GM23248 (cell line): Measurements from ENCODE around the gene RASAL2. TPM values are rescaled to one million over a fixed set of nuclear protein-coding genes. Genes with fewer than 3 reads are reported as not detected.

Experiments used
- DNase-seq: peaks from one replicate; pipeline ENCODE4 v3.0.0-alpha.2; 2015
- H2AFZ ChIP-seq: fragments of 200-600 bp; sonication (generic); 2 replicates; pipeline ENCODE4 v1.6.1; 2016; ENCODE audit warnings: antibody characterized with exemption
- H3F3A ChIP-seq: fragments of 200-600 bp; sonication (generic); 2 replicates; pipeline ENCODE4 v1.6.1; 2016; ENCODE audit warnings: mild to moderate bottlenecking, antibody characterized with exemption, mixed run types; ENCODE audit not compliant: insufficient read depth
- H3K27ac ChIP-seq: fragments of 200-600 bp; sonication (generic); 2 replicates; pipeline ENCODE4 v1.5.1; 2016; ENCODE audit warnings: mild to moderate bottlenecking
- H3K27me3 ChIP-seq: fragments of 200-600 bp; sonication (generic); replicated peaks from 2 replicates; pipeline ENCODE4 v1.6.1; 2016; ENCODE audit warnings: mild to moderate bottlenecking; ENCODE audit not compliant: insufficient read depth
- H3K36me3 ChIP-seq: fragments of 200-600 bp; sonication (generic); 2 replicates; pipeline ENCODE4 v1.6.1; 2016; ENCODE audit warnings: low read depth, mild to moderate bottlenecking
- H3K4me1 ChIP-seq: fragments of 200-600 bp; sonication (generic); 2 replicates; pipeline ENCODE4 v1.6.1; 2016; ENCODE audit warnings: mild to moderate bottlenecking; ENCODE audit not compliant: insufficient read depth
- H3K4me2 ChIP-seq: fragments of 200-600 bp; sonication (generic); one replicate; pipeline ENCODE4 v1.6.1; 2016; ENCODE audit warnings: mild to moderate bottlenecking; ENCODE audit not compliant: unreplicated experiment
- H3K4me3 ChIP-seq: fragments of 200-600 bp; sonication (generic); 2 replicates; pipeline ENCODE4 v1.5.1; 2016; ENCODE audit warnings: mild to moderate bottlenecking
- H3K79me2 ChIP-seq: fragments of 200-600 bp; sonication (generic); 2 replicates; pipeline ENCODE4 v1.6.1; 2016; ENCODE audit warnings: mild to moderate bottlenecking; ENCODE audit not compliant: insufficient read depth
- H3K9ac ChIP-seq: fragments of 200-600 bp; sonication (generic); 2 replicates; pipeline ENCODE4 v1.6.1; 2016; ENCODE audit warnings: mild to moderate bottlenecking
- H3K9me2 ChIP-seq: fragments of 200-600 bp; sonication (generic); 2 replicates; pipeline ENCODE4 v1.6.1; 2016; ENCODE audit warnings: mixed run types, mild to moderate bottlenecking, moderate library complexity; ENCODE audit not compliant: insufficient read depth
- H3K9me3 ChIP-seq: fragments of 200-600 bp; sonication (generic); one replicate; pipeline ENCODE4 v1.6.1; 2017; ENCODE audit warnings: low read depth
- H4K20me1 ChIP-seq: fragments of 200-600 bp; sonication (generic); 2 replicates; pipeline ENCODE4 v1.6.0; 2016; ENCODE audit not compliant: insufficient read depth
- EZH2 ChIP-seq: fragments of 200-600 bp; sonication (generic); IDR thresholded peaks from 2 replicates; pipeline ENCODE4 v1.6.1; 2018; ENCODE audit warnings: antibody characterized with exemption, mild to moderate bottlenecking; ENCODE audit not compliant: insufficient read depth, poor library complexity, severe bottlenecking
- EZH2phosphoT487 ChIP-seq: fragments of 200-600 bp; sonication (generic); IDR thresholded peaks from 2 replicates; pipeline ENCODE4 v1.6.1; 2018; ENCODE audit warnings: antibody characterized with exemption, moderate library complexity, mild to moderate bottlenecking, low read depth; ENCODE audit not compliant: insufficient read depth
- WGBS, 2 experiments: methylation state at CpG; one replicate each; pipeline ENCODE4 v1.1.6; 2015 to 2017; ENCODE audit warnings: low lambda C conversion rate in 2 of 2, low coverage in 1 of 2; ENCODE audit errors: missing lambda C conversion rate in 2 of 2; 5-methylcytosine and 5-hydroxymethylcytosine counted together
- in situ Hi-C: fragments of 300-500 bp; cut with MboI; formaldehyde crosslinking; loops from 2 replicates; pipeline ENCODE4 v1.15.0; 2020
- polyA plus RNA-seq: library from polyadenylated mRNA; unstranded; fragments of >200 nt; fragmentation: Nextera tagmentation; extraction: Ambion mirVana; gene quantifications from 2 replicates; pipeline ENCODE4 v1.2.1, GENCODE V29; 2016
- total RNA-seq: library from RNA; depleted of rRNA; stranded (reverse); fragments of >200 nt; shearing (Covaris generic); gene quantifications from 2 replicates; pipeline ENCODE4 v1.2.3, GENCODE V29; 2014

RASAL2 gene
- total and polyA plus RNA-seq, 2 experiments from 2014 or later, result 10.1 to 23.1 TPM

DNA sequence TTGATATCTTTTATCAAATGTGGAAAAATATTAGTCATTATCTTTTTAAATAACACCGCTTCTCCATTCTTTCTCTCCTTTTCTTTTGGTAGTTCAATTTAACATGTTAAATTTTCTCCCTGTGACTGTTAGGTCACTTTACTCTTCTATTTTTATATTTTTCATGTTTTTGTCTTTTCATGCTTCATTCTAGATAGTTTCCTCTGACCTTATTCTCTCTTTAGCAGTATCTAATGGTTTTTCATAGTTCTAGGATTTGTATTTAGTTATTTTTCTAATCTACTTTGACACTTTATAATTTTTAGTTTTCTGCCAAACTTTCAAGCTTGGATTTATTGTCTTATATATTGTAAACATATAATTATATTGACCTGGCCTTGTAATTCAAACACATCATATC is 116.0 kb downstream of the RASAL2 start:
- no peak for DNase-seq
- H3K9me2 ChIP-seq, result no peaks in the 10 kb centered on the region
- no peaks in the 10 kb centered on the region for H3K27me3 ChIP-seq
- H3F3A ChIP-seq, result no peaks in the 10 kb centered on the region
- H3K9ac ChIP-seq, result no peak overlapping the region
- H3K4me3 ChIP-seq, result no peak overlapping the region
- no peaks in the 10 kb centered on the region for H3K4me1 ChIP-seq
- in situ Hi-C loops, result no loop called here
- H3K36me3 ChIP-seq, result no peaks in the 10 kb centered on the region; the same call in 1 of the 2 replicates
- no peak overlapping the region for H3K27ac ChIP-seq
- 95 to 97% methylated on average over 1 of the region's 1 CpG for WGBS, 2 experiments
- TF ChIP-seq EZH2phosphoT487 (no peak), EZH2 (no peak)
- H3K9me3 ChIP-seq, result no peaks in the 10 kb centered on the region
- H4K20me1 ChIP-seq, result no peaks in the 10 kb centered on the region
- H3K4me2 ChIP-seq, result no peak overlapping the region
- H2AFZ ChIP-seq, result no peak overlapping the region
- H3K79me2 ChIP-seq, result peaks cover 98% of the 10 kb centered on the region

DNA sequence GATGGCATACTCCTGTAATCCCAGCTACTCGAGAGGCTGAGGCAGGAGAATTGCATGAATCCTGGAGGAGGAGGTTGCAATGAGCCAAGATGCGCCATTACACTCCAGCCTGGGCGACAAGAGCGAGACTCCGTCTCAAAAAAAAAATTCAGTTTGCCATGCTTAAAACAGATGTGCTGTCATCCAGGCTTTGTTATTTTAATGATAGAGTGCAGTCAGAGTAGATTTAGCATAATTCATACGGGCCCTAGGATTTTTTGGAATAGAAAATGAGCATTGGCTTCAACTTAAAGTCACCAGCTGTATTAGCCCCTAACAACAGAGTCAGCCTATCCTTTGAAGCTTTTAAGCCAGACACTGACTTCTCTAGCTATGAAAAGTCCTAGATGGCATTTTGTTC is 124.6 kb downstream of the RASAL2 start:
- Histone ChIP-seq H2AFZ (no peak overlapping the region), H3K9ac (no peak overlapping the region), H4K20me1 (peaks cover 7% of the 10 kb centered on the region), H3F3A (peaks cover 6% of the 10 kb centered on the region; the same call in 1 of the 2 replicates), H3K79me2 (peaks cover 97% of the 10 kb centered on the region), H3K9me2 (no peaks in the 10 kb centered on the region), H3K4me1 (peaks cover 8% of the 10 kb centered on the region; the same call in 1 of the 2 replicates), H3K27ac (no peak overlapping the region), H3K4me2 (no peak overlapping the region), H3K27me3 (no peaks in the 10 kb centered on the region), H3K4me3 (no peak overlapping the region), H3K9me3 (no peaks in the 10 kb centered on the region), H3K36me3 (no peaks in the 10 kb centered on the region)
- no peak for TF ChIP-seq EZH2
- TF ChIP-seq EZH2phosphoT487, result no peak
- in situ Hi-C loops, result no loop called here
- DNase-seq, result no peak
- 89% methylated on average over 6 of the region's 6 CpGs for WGBS, 2 experiments

DNA sequence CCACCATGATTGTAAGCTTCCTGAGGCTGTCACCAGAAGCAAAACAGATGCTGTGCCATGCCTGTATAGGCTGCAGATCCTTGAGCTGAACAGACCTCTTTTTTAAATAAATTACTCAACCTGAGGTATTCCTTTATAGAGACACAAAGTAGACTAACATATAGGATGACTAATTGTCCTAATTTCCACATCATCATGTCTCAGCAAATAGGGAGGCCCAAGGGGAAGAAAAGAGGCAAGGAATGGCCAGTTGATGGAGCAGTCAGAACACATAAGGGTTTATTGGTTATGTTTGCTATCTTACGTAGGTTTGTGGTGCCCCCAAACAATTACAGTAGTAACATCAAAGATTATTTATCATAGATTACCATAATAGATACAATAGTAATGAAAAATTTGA is 126.2 kb downstream of the RASAL2 start:
- DNase-seq, result peak; percentile 57
- in situ Hi-C loops, result no loop called here

DNA sequence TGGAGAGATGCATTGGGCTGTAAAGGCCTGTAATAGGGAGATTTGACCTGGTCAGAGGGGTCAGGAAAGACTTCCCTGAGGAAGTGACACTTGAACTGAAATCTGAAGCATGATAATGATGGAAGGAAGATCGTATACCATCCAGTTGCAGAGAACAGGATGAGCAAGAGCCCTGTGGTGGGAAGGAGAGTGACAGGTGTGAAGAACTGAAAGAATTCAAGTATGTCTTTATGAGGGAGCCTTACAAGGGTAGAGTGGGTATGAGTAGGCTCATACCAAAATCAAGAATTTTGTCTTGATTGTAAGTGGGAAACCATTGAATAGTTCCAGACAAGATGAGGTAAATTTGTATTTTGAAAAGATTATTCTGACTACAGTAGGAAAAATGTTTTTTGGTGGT is 129.4 kb downstream of the RASAL2 start:
- Histone ChIP-seq H3K9ac (no peak overlapping the region), H3K9me2 (no peaks in the 10 kb centered on the region), H3K27me3 (no peaks in the 10 kb centered on the region), H3K27ac (no peak overlapping the region), H3K79me2 (peaks cover 99% of the 10 kb centered on the region), H4K20me1 (peaks cover 7% of the 10 kb centered on the region), H3K4me3 (no peak overlapping the region), H3K4me2 (no peak overlapping the region), H3K4me1 (peaks cover 8% of the 10 kb centered on the region), H3K36me3 (no peaks in the 10 kb centered on the region), H3K9me3 (no peaks in the 10 kb centered on the region), H3F3A (peaks cover 6% of the 10 kb centered on the region; the same call in 1 of the 2 replicates), H2AFZ (no peak overlapping the region)
- no peak for DNase-seq
- TF ChIP-seq EZH2 (no peak), EZH2phosphoT487 (no peak)
- 100% methylated on average over 1 of the region's 1 CpG for WGBS, 2 experiments
- in situ Hi-C loops, result no loop called here

More for the DNA sequence above, 126.2 kb downstream of the RASAL2 start:
- Histone ChIP-seq H3F3A (peaks cover 6% of the 10 kb centered on the region; the same call in 1 of the 2 replicates), H3K79me2 (peaks cover 97% of the 10 kb centered on the region), H2AFZ (no peak overlapping the region), H3K4me3 (no peak overlapping the region), H3K27me3 (no peaks in the 10 kb centered on the region), H3K36me3 (no peaks in the 10 kb centered on the region), H4K20me1 (peaks cover 7% of the 10 kb centered on the region), H3K4me1 (peaks cover 8% of the 10 kb centered on the region; the same call in 1 of the 2 replicates), H3K9me2 (no peaks in the 10 kb centered on the region), H3K27ac (no peak overlapping the region), H3K4me2 (no peak overlapping the region), H3K9me3 (no peaks in the 10 kb centered on the region), H3K9ac (no peak overlapping the region)
- TF ChIP-seq EZH2 (no peak), EZH2phosphoT487 (no peak)
- 87 to 89% methylated on average over 1 of the region's 1 CpG for WGBS, 2 experiments

DNA sequence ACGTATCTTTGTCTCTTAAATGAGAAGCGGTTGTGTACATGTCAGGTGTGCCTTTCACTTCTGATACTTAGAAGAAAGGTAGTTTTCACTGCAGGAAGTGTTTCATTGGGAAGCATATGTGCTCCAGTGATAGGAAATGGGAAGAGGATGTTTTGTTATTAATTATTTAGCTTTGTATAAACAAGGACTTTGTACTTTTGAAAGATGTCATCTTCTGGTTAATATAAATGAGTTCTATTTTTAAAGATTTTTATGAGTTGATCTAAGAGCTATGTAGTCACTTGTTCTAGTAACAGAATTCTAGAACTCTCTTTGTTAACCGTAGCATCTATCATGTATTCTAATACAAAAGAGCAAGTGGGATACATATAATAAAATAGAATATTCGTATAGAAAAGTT is 130.5 kb downstream of the RASAL2 start:
- Histone ChIP-seq H3K27me3 (no peaks in the 10 kb centered on the region), H2AFZ (no peak overlapping the region), H4K20me1 (peaks cover 7% of the 10 kb centered on the region), H3K4me2 (no peak overlapping the region), H3K9ac (no peak overlapping the region), H3K36me3 (no peaks in the 10 kb centered on the region), H3K9me3 (no peaks in the 10 kb centered on the region), H3K9me2 (no peaks in the 10 kb centered on the region), H3K4me1 (peaks cover 8% of the 10 kb centered on the region), H3K79me2 (peaks cover 100% of the 10 kb centered on the region), H3K27ac (no peak overlapping the region), H3F3A (peaks cover 6% of the 10 kb centered on the region; the same call in 1 of the 2 replicates), H3K4me3 (no peak overlapping the region)
- 48 to 49% methylated on average over 4 of the region's 4 CpGs for WGBS, 2 experiments
- TF ChIP-seq EZH2 (no peak), EZH2phosphoT487 (no peak)
- in situ Hi-C loops, result no loop called here
- no peak for DNase-seq
